GM23338 (cell line): ENCODE measurements around the gene ADCYAP1R1. TPM values are rescaled to one million over a fixed set of nuclear protein-coding genes. Genes with fewer than 3 reads are reported as not detected.

Experiments
- ATAC-seq: fragments of 200-7000 bp; cut with Tn5 transposase; 3 replicates; pipeline ENCODE4 v1.9.1; 2020
- DNase-seq: peaks from one replicate; pipeline ENCODE4 v3.0.0-alpha.2; 2015; ENCODE audit warnings: low spot score
- H2AFZ ChIP-seq: fragments of 200-600 bp; sonication (generic); 2 replicates; pipeline ENCODE4 v1.8.0; 2016; ENCODE audit warnings: antibody characterized with exemption, mild to moderate bottlenecking, moderate library complexity
- H3F3A ChIP-seq: fragments of 200-600 bp; sonication (generic); replicated peaks from 2 replicates; pipeline ENCODE4 v1.8.0; 2017; ENCODE audit warnings: antibody characterized with exemption, mixed run types, low read depth
- H3K27ac ChIP-seq: fragments of 200-600 bp; sonication (generic); 2 replicates; pipeline ENCODE4 v1.6.1; 2016; ENCODE audit warnings: low read depth
- H3K27me3 ChIP-seq: fragments of 200-600 bp; sonication (generic); 2 replicates; pipeline ENCODE4 v1.8.0; 2016; ENCODE audit warnings: mild to moderate bottlenecking, mixed run types, moderate library complexity; ENCODE audit not compliant: insufficient read depth
- H3K36me3 ChIP-seq: fragments of 200-600 bp; sonication (generic); 2 replicates; pipeline ENCODE4 v1.8.0; 2016; ENCODE audit warnings: mild to moderate bottlenecking; ENCODE audit not compliant: insufficient read depth
- H3K4me1 ChIP-seq: fragments of 200-600 bp; sonication (generic); 2 replicates; pipeline ENCODE4 v1.8.0; 2016; ENCODE audit warnings: mild to moderate bottlenecking, moderate library complexity; ENCODE audit not compliant: insufficient read depth
- H3K4me2 ChIP-seq: fragments of 200-600 bp; sonication (generic); 2 replicates; pipeline ENCODE4 v1.7.1; 2017; ENCODE audit warnings: mixed run types
- H3K4me3 ChIP-seq: fragments of 200-600 bp; sonication (generic); 2 replicates; pipeline ENCODE4 v1.6.1; 2016; ENCODE audit warnings: mixed run types
- H3K79me2 ChIP-seq: fragments of 200-600 bp; sonication (generic); replicated peaks from 2 replicates; pipeline ENCODE4 v1.8.0; 2017; ENCODE audit warnings: mild to moderate bottlenecking; ENCODE audit not compliant: insufficient read depth
- H3K9me2 ChIP-seq: fragments of 200-600 bp; sonication (generic); 2 replicates; pipeline ENCODE4 v1.8.0; 2017; ENCODE audit not compliant: insufficient read depth
- H4K20me1 ChIP-seq: fragments of 200-600 bp; sonication (generic); replicated peaks from 2 replicates; pipeline ENCODE4 v1.8.0; 2017; ENCODE audit warnings: mild to moderate bottlenecking; ENCODE audit not compliant: insufficient read depth
- H3K27ac Mint-ChIP-seq: 2 replicates; pipeline ENCODE4 v1.8.0; 2020; ENCODE audit warnings: inconsistent platforms, mild to moderate bottlenecking, moderate library complexity, mixed read lengths
- H3K27me3 Mint-ChIP-seq: 3 replicates; pipeline ENCODE4 v1.8.0; 2022; ENCODE audit warnings: low read depth, mild to moderate bottlenecking, moderate library complexity, mixed read lengths, inconsistent platforms; ENCODE audit not compliant: insufficient read depth, poor library complexity
- H3K36me3 Mint-ChIP-seq: 3 replicates; pipeline ENCODE4 v1.8.0; 2021; ENCODE audit warnings: low read depth, mild to moderate bottlenecking, inconsistent platforms, moderate library complexity, mixed read lengths
- H3K4me1 Mint-ChIP-seq: 3 replicates; pipeline ENCODE4 v1.8.0; 2020; ENCODE audit warnings: mild to moderate bottlenecking, inconsistent platforms, mixed read lengths
- H3K4me3 Mint-ChIP-seq: 3 replicates; pipeline ENCODE4 v1.8.0; 2021; ENCODE audit warnings: moderate library complexity, mild to moderate bottlenecking, inconsistent platforms, mixed read lengths
- H3K9me3 Mint-ChIP-seq: 3 replicates; pipeline ENCODE4 v1.8.0; 2020; ENCODE audit warnings: moderate library complexity, mild to moderate bottlenecking, inconsistent platforms, mixed read lengths
- NANOG ChIP-seq: IDR thresholded peaks from 2 replicates; pipeline ENCODE4 v1.6.1; 2016; ENCODE audit warnings: antibody characterized with exemption, borderline replicate concordance
- REST ChIP-seq: IDR thresholded peaks from one replicate; pipeline ENCODE4 v1.6.1; 2018; ENCODE audit warnings: antibody characterized with exemption; ENCODE audit not compliant: unreplicated experiment
- STAT1 ChIP-seq: IDR thresholded peaks from one replicate; pipeline ENCODE4 v1.6.1; 2016; ENCODE audit warnings: antibody characterized with exemption; ENCODE audit not compliant: unreplicated experiment
- ZNF114 ChIP-seq: fragments of 250-450 bp; sonication (Bioruptor Pico); IDR thresholded peaks from 2 replicates; pipeline ENCODE4 v1.5.0; 2020; ENCODE audit warnings: mild to moderate bottlenecking, moderate library complexity
- ZNF331 ChIP-seq: fragments of 250-450 bp; sonication (Bioruptor Pico); IDR thresholded peaks from 2 replicates; pipeline ENCODE4 v1.5.0; 2020; ENCODE audit warnings: low read depth, mild to moderate bottlenecking, moderate library complexity
- ZNF462 ChIP-seq: fragments of 250-450 bp; sonication (Bioruptor Pico); IDR thresholded peaks from 2 replicates; pipeline ENCODE4 v1.5.0; 2020; ENCODE audit warnings: mild to moderate bottlenecking, moderate library complexity
- polyA plus RNA-seq: library from polyadenylated mRNA; unstranded; fragments of >200 nt; fragmentation: Nextera tagmentation; extraction: Ambion mirVana; gene quantifications from 2 replicates; pipeline ENCODE4 v1.2.1, GENCODE V29; 2016
- total RNA-seq: library from RNA; depleted of rRNA; stranded (reverse); fragments of >200 nt; shearing (Covaris generic); gene quantifications from 2 replicates; pipeline ENCODE4 v1.2.3, GENCODE V29; 2014
- TF ChIP-seq, protein P1 (sequence below), 2 experiments: fragments of 200-600 bp in 1 of 2; sonication (generic) in 1 of 2; conservative IDR thresholded peaks; 2 replicates each; pipeline versions ENCODE4 v1.5.1 to v1.6.1; 2016 to 2017; ENCODE audit warnings: antibody characterized with exemption in 2 of 2, low read depth in 2 of 2, mild to moderate bottlenecking in 2 of 2, moderate library complexity in 1 of 2

ADCYAP1R1 gene
- total and polyA plus RNA-seq, 2 experiments from 2014 or later, result 1.8 to 10.6 TPM

DNA sequence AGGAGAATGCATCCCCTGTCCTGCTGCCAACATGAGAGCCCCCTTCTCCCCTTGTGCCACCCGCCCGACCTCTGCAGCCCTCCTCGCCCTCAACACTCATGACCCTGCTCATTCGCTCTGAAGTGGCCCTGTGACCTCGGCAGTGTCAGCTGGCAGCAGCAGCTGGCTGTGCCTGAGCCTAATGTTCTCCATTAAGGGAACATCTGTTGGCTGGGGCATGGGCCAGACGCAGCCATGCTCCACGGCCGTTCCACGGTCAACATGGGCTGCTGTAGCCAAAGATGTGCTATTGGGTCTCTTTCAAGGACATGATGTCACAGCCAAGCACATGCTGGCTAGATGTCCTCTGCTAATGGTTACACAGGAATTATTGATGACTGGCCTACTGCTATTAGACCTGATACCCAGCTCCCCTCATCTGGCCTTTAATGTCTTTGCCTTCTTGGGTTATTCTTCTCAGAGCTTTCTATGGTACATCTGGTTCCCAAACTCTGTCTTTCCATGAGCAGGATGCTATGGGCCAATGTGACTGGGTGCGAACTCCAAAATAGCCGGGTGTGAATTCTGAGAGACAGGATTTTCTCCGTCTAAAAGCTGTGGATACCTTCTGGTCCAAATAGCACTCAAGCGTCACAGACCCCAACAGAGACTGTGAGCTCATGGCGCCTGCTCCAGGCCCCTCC lies 22.4 kb downstream of the ADCYAP1R1 start:
- H3K27ac ChIP-seq, result no peak overlapping the region
- Mint-ChIP-seq H3K9me3 (no peaks in the 10 kb centered on the region), H3K27ac (no peak overlapping the region), H3K4me1 (peaks cover 13% of the 10 kb centered on the region), H3K36me3 (peaks cover 19% of the 10 kb centered on the region), H3K4me3 (no peak overlapping the region), H3K27me3 (peaks cover 11% of the 10 kb centered on the region)
- H3K79me2 ChIP-seq, result no peaks in the 10 kb centered on the region
- H3K27me3 ChIP-seq, result no peaks in the 10 kb centered on the region
- DNase-seq (no peak), ATAC-seq (no peak)
- no peaks in the 10 kb centered on the region for H3F3A ChIP-seq
- H3K4me2 ChIP-seq, result no peak overlapping the region
- H3K36me3 ChIP-seq, result no peaks in the 10 kb centered on the region
- no peaks in the 10 kb centered on the region for H3K9me2 ChIP-seq
- H3K4me1 ChIP-seq, result no peaks in the 10 kb centered on the region
- no peak for TF ChIP-seq STAT1
- no peak for TF ChIP-seq ZNF114
- TF ChIP-seq, protein P1, sequence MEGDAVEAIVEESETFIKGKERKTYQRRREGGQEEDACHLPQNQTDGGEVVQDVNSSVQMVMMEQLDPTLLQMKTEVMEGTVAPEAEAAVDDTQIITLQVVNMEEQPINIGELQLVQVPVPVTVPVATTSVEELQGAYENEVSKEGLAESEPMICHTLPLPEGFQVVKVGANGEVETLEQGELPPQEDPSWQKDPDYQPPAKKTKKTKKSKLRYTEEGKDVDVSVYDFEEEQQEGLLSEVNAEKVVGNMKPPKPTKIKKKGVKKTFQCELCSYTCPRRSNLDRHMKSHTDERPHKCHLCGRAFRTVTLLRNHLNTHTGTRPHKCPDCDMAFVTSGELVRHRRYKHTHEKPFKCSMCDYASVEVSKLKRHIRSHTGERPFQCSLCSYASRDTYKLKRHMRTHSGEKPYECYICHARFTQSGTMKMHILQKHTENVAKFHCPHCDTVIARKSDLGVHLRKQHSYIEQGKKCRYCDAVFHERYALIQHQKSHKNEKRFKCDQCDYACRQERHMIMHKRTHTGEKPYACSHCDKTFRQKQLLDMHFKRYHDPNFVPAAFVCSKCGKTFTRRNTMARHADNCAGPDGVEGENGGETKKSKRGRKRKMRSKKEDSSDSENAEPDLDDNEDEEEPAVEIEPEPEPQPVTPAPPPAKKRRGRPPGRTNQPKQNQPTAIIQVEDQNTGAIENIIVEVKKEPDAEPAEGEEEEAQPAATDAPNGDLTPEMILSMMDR (conservative IDR thresholded peaks at IDR 0.05; ENCODE audit: low read depth in 2 of 2), result no peak
- no peak for TF ChIP-seq NANOG
- no peak for TF ChIP-seq REST
- no peak for TF ChIP-seq ZNF462 (CRISPR knock-in tag)
- TF ChIP-seq ZNF331, result no peak
- H3K4me3 ChIP-seq, result no peak overlapping the region
- H4K20me1 ChIP-seq, result no peaks in the 10 kb centered on the region
- no peak overlapping the region for H2AFZ ChIP-seq
